Mammary epithelial cell (primary cell): Measurements from ENCODE around the gene TTLL7.

Experiments used
- EZH2 ChIP-seq: IDR thresholded peaks from 2 replicates; pipeline ENCODE4 v1.6.1; 2012; ENCODE audit warnings: low read length, inconsistent platforms, borderline replicate concordance
- TF ChIP-seq, protein P1 (sequence below), 2 donors: IDR thresholded peaks in 1 of 2; conservative IDR thresholded peaks in 1 of 2; 2 replicates each; pipeline ENCODE4 v1.5.1; 2011 to 2012; ENCODE audit warnings: inconsistent platforms in 2 of 2, low read length in 2 of 2, mild to moderate bottlenecking in 2 of 2, control low read depth in 1 of 2, low read depth in 1 of 2; ENCODE audit not compliant: insufficient read depth in 1 of 2; ENCODE audit errors: extremely low read depth in 1 of 2

DNA sequence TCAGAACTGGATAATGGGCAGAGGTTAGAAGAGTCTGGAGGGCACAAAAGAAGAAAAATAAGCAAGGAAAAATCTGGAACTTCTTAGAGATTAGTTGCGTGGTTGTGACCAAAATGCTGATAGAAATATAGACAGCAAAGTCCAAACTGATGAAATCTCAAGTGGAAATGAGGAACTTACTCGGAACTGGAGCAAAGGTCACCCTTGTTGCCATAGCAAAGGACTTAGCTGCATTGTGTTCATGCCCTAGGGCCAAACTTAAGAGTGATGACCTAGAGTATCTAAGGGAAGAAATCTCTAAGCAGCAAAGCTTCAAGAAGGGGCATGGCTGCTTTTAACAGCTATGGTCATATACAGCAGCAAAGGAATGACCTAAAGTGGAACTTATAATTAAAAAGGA lies 180.0 kb downstream of the TTLL7 start:
- TF ChIP-seq, protein P1, sequence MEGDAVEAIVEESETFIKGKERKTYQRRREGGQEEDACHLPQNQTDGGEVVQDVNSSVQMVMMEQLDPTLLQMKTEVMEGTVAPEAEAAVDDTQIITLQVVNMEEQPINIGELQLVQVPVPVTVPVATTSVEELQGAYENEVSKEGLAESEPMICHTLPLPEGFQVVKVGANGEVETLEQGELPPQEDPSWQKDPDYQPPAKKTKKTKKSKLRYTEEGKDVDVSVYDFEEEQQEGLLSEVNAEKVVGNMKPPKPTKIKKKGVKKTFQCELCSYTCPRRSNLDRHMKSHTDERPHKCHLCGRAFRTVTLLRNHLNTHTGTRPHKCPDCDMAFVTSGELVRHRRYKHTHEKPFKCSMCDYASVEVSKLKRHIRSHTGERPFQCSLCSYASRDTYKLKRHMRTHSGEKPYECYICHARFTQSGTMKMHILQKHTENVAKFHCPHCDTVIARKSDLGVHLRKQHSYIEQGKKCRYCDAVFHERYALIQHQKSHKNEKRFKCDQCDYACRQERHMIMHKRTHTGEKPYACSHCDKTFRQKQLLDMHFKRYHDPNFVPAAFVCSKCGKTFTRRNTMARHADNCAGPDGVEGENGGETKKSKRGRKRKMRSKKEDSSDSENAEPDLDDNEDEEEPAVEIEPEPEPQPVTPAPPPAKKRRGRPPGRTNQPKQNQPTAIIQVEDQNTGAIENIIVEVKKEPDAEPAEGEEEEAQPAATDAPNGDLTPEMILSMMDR (conservative IDR thresholded peaks at IDR 0.05 in 1 of 2, IDR thresholded peaks at IDR 0.05 in 1 of 2; ENCODE audit: extremely low read depth in 1 of 2, insufficient read depth in 1 of 2, low read depth in 1 of 2, low read length in 2 of 2) = no peak
- no peak for TF ChIP-seq EZH2
